LNCaP clone FGC (cell line): ENCODE measurements around the gene OR2H2.

Experiments
- DNase-seq: peaks from one replicate; pipeline ENCODE4 v3.0.0-alpha.2; 2011; ENCODE audit warnings: low read depth
- H3K4me3 ChIP-seq: 2 replicates; pipeline ENCODE4 v1.5.1; 2011; ENCODE audit warnings: mild to moderate bottlenecking, low read depth, low read length, control low read depth
- TF ChIP-seq, protein P1 (sequence below): IDR thresholded peaks from 2 replicates; pipeline ENCODE4 v1.5.1; 2012; ENCODE audit warnings: mild to moderate bottlenecking; ENCODE audit not compliant: control insufficient read depth, insufficient read depth; ENCODE audit errors: extremely low read depth

Gene OR2H2

DNA sequence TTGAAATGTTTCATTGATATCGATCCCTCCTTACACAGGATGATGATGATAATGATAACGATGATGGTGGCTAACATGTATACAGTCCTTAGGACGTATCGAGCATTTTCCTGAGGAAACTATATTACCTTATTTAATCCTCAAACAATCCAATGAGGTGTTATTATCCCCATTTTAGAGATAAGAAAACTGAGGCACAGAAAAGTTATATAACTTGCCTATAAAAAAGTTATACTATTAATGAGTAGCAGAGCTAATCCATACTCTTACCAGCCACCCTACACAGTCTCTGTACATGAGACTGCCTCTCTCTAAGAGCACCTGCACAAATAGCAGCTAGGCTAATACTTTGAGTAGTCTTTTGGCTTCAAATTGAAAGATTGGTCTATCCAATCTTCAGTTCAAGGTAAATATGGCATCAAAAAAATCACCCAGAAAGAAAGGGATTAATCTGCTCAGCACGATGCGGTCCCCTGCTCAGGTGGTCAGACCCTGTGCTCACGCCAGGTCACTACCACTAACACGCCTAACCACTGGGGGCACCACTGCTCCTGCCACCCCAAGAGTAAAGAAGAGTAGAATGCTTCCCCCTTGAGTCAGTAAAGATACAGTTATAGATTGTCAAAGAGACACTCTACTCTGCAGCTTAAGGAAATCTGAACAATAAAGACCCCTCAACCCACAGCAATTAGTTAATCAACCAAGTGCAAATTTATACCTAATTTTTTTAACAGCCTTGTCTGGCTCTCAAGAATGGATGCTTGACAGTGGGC, 33.0 kb downstream of the OR2H2 start:
- no peak for DNase-seq
- TF ChIP-seq, protein P1, sequence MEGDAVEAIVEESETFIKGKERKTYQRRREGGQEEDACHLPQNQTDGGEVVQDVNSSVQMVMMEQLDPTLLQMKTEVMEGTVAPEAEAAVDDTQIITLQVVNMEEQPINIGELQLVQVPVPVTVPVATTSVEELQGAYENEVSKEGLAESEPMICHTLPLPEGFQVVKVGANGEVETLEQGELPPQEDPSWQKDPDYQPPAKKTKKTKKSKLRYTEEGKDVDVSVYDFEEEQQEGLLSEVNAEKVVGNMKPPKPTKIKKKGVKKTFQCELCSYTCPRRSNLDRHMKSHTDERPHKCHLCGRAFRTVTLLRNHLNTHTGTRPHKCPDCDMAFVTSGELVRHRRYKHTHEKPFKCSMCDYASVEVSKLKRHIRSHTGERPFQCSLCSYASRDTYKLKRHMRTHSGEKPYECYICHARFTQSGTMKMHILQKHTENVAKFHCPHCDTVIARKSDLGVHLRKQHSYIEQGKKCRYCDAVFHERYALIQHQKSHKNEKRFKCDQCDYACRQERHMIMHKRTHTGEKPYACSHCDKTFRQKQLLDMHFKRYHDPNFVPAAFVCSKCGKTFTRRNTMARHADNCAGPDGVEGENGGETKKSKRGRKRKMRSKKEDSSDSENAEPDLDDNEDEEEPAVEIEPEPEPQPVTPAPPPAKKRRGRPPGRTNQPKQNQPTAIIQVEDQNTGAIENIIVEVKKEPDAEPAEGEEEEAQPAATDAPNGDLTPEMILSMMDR = no peak
- H3K4me3 ChIP-seq = no peak overlapping the region

DNA sequence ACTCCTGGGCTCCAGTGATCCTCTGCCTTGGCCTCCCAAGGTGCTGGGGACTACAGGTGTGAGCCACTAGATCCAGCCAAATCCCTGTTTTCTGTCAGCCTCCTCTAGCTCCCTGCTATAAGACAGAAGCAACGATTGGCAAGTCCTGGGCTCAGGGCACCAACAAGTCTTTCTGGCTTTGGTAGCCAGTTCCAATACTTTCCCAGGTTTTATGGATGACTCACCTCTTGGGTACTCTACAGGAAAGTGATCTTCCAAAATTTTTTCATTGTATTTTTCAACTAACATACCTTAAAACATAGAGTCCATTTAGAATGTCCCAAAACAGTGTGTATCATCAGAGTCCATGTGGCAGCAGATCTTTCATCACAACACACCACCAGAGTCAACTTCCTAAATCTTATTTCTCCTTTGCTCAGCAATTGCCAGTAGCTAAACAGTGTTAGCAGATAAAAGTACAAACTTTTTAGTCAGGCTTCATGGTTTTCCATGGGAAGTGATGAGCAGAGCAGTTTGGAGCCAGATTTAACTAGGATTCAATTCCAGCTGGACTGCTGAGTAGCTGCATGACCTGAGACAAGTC, 34.7 kb downstream of the OR2H2 start:
- no peak overlapping the region for H3K4me3 ChIP-seq
- DNase-seq = no peak
- TF ChIP-seq, protein P1 = no peak

DNA sequence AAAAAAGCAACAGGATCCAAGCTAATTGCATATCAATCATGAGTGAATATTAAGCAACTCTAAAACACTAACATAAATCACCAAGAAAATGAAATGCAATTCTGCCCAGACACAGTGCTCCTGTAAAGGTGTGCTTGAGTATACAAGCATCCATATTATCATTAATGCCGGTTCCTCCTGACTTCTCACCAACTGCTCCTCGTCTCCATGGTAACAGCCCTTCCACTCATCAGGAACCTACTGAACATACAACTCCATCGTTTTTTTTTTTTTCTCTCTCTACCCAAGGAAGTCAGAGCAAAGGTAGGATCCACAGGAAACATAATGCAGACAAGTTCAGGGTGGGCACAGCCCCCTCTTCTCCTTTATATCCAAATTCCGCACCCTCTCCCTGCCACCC, 35.7 kb downstream of the OR2H2 start:
- no peak overlapping the region for H3K4me3 ChIP-seq
- no peak for DNase-seq
- TF ChIP-seq, protein P1 = no peak

DNA sequence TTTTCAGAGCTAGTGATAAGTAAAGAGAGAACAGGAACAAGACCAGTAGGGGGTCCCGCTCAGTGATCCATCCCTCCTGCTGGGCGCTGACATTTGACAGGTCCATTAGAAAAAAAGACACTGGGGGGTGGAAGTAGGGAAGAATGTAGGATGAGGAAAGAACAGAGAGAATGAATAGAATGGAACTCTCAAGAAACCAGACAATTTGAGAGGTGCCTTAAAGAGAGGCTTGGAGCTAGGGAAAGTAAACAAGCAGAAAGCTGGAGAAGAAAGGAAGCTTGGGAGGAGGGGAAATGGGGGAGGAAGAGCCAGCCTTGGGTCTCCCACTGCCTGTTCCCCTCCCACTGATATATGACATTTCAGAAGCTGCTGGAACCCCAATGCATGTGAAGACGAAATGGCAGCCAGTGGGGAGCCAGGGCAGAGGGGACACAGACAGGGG, 39.6 kb downstream of the OR2H2 start:
- TF ChIP-seq, protein P1 = no peak
- no peak overlapping the region for H3K4me3 ChIP-seq
- no peak for DNase-seq

DNA sequence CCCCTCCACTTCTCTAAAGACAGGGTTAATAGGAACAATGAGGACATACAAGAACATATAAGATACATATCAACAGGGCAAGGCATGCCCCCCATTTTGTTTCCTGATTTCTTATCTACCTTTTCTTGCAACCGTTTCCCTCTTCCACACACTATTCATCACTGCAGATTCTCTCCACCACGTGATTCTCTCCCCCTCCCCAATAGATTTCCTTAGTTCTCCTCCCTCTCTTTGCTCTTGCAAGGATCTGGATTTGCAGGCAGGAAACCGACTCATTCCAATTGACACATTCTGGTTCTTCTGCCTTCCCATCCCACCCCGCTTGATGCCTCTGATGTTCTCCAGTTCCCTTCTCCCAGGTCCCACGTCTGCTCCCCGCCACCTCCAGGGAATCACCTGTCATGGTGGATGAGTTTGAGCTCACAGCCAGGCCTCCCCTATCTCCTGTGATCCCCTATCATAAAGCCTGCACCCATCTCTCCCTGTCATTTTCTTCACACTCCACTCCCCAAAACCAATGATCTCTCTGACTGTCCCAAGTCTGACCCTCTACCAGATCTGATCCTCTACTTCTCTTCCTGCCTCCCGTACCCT, 40.5 kb downstream of the OR2H2 start:
- DNase-seq = no peak
- no peak overlapping the region for H3K4me3 ChIP-seq
- TF ChIP-seq, protein P1 = no peak

DNA sequence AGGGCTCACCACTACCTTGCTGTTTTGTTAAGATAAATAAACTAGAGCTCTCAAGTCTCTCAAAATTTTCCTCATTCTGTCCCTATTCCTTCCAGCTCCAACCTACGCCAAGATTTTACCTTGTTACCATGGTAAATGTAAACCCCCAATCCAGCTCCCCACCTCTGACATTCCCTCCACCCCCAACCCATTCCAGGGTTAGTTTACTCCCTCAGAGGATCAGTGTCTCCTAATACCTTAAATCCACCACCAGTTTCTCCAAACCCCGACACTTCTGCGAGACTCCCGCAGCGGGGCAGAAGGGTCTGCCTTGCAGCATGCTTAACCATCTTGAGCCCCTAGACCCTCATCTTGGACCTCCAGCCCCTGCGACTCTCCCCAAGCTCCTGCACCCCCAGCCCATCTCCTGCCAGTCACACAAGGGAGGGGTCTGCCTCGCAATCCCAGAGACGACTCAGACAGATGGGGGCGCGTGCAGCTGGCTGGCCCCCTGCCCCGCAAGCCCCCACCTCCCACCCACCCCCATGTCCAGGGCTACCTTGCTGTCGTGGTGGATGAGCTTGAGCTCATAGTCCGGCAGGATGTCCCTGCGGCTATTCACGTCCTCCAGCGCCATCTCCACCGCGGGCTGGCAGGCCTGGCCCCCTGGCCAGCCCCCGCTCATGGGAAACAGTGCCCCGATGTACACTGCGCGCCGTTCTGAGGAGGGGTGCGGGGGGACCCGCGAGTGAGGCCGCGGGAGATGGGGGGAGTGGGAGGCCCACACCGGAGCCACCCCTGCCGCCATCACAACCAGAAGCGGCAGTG, 42.2 kb downstream of the OR2H2 start:
- no peak for DNase-seq
- no peak overlapping the region for H3K4me3 ChIP-seq
- TF ChIP-seq, protein P1 = no peak
